HEK293 (cell line): ENCODE measurements around the gene FYCO1.

Experiments used
- CTCF ChIA-PET: fragments of 350-600 bp; formaldehyde crosslinking; extraction: SDS; loops from one replicate; lab custom pipeline; 2021; ENCODE audit warnings: antibody characterized with exemption; lab: Yijun Ruan, JAX
- POLR2A ChIA-PET: fragments of 300-600 bp; formaldehyde crosslinking; extraction: SDS; loops from one replicate; lab custom pipeline; 2020; ENCODE audit warnings: antibody characterized with exemption, inconsistent platforms; lab: Yijun Ruan, JAX
- H3K27ac ChIP-seq: fragments of 200-500 bp; sonication (Bioruptor generic); 2 replicates; pipeline ENCODE4 v1.5.1; 2014; ENCODE audit warnings: low read depth, low read length, control low read depth, inconsistent platforms; ENCODE audit errors: extremely low read depth
- H3K36me3 ChIP-seq, 2 experiments: fragments of 200-500 bp in 1 of 2; sonication (Bioruptor generic) in 1 of 2; 1 replicate in 1 of 2; 2 replicates in 1 of 2; pipeline ENCODE4 v1.5.1; 2014 to 2017; ENCODE audit warnings: inconsistent platforms in 2 of 2, low read length in 2 of 2; ENCODE audit not compliant: control insufficient read depth in 2 of 2, insufficient read depth in 1 of 2
- H3K4me1 ChIP-seq: fragments of 200-500 bp; sonication (Bioruptor generic); 2 replicates; pipeline ENCODE4 v1.5.1; 2014; ENCODE audit warnings: mild to moderate bottlenecking, low read length, inconsistent platforms; ENCODE audit not compliant: control insufficient read depth, insufficient read depth
- H3K4me3 ChIP-seq: 2 replicates; pipeline ENCODE4 v1.5.1; 2011; ENCODE audit warnings: low read depth, mild to moderate bottlenecking, control low read depth, low read length, moderate library complexity
- H3K9me3 ChIP-seq: fragments of 200-500 bp; sonication (Bioruptor generic); 2 replicates; pipeline ENCODE4 v1.5.1; 2014; ENCODE audit warnings: low read depth, low read length, inconsistent platforms; ENCODE audit not compliant: control insufficient read depth, insufficient read depth
- BCL11A ChIP-seq: fragments of 450-650 bp; formaldehyde crosslinking; IDR thresholded peaks from 2 replicates; pipeline ENCODE4 v1.5.1; 2016; ENCODE audit warnings: low read depth, missing biosample characterization, missing genetic modification characterization
- MZF1 ChIP-seq: fragments of 450-650 bp; formaldehyde crosslinking; IDR thresholded peaks from 2 replicates; pipeline ENCODE4 v1.5.1; 2017; ENCODE audit warnings: missing biosample characterization, missing genetic modification characterization, borderline replicate concordance
- OVOL3 ChIP-seq: fragments of 450-650 bp; formaldehyde crosslinking; IDR thresholded peaks from 2 replicates; pipeline ENCODE4 v1.5.1; 2016; ENCODE audit warnings: missing biosample characterization, missing genetic modification characterization
- SCRT2 ChIP-seq: fragments of 450-650 bp; formaldehyde crosslinking; IDR thresholded peaks from 2 replicates; pipeline ENCODE4 v1.5.1; 2016; ENCODE audit warnings: missing biosample characterization, missing genetic modification characterization
- TCF7L2 ChIP-seq: IDR thresholded peaks from 2 replicates; pipeline ENCODE4 v1.6.1; 2011; ENCODE audit warnings: low read depth, mild to moderate bottlenecking, inconsistent platforms, low read length, moderate library complexity, borderline replicate concordance
- ZBTB7A ChIP-seq: fragments of 450-650 bp; formaldehyde crosslinking; IDR thresholded peaks from 2 replicates; pipeline ENCODE4 v1.5.1; 2016; ENCODE audit warnings: low read depth, missing biosample characterization, missing genetic modification characterization
- ZFP69B ChIP-seq: fragments of 450-650 bp; formaldehyde crosslinking; IDR thresholded peaks from 2 replicates; pipeline ENCODE4 v1.5.1; 2016; ENCODE audit warnings: missing biosample characterization, missing genetic modification characterization
- ZNF112 ChIP-seq: fragments of 450-650 bp; formaldehyde crosslinking; IDR thresholded peaks from 2 replicates; pipeline ENCODE4 v1.5.0; 2017; ENCODE audit warnings: missing biosample characterization, missing genetic modification characterization
- ZNF114 ChIP-seq: fragments of 450-650 bp; formaldehyde crosslinking; IDR thresholded peaks from 2 replicates; pipeline ENCODE4 v1.5.0; 2017; ENCODE audit warnings: missing biosample characterization, missing genetic modification characterization
- ZNF155 ChIP-seq: fragments of 450-650 bp; formaldehyde crosslinking; IDR thresholded peaks from 2 replicates; pipeline ENCODE4 v1.5.1; 2016; ENCODE audit warnings: missing biosample characterization, missing genetic modification characterization
- ZNF174 ChIP-seq: fragments of 450-650 bp; formaldehyde crosslinking; IDR thresholded peaks from 2 replicates; pipeline ENCODE4 v1.5.0; 2017; ENCODE audit warnings: missing biosample characterization, mild to moderate bottlenecking, missing genetic modification characterization
- ZNF341 ChIP-seq: fragments of 450-650 bp; formaldehyde crosslinking; IDR thresholded peaks from 2 replicates; pipeline ENCODE4; 2016; ENCODE audit warnings: low read depth, missing biosample characterization, missing genetic modification characterization
- ZNF521 ChIP-seq: fragments of 450-650 bp; formaldehyde crosslinking; IDR thresholded peaks from 2 replicates; pipeline ENCODE4 v1.5.1; 2017; ENCODE audit warnings: missing biosample characterization, mild to moderate bottlenecking, missing genetic modification characterization
- ZNF571 ChIP-seq: fragments of 450-650 bp; formaldehyde crosslinking; IDR thresholded peaks from 2 replicates; pipeline ENCODE4 v1.5.0; 2017; ENCODE audit warnings: missing biosample characterization, missing genetic modification characterization
- ZNF610 ChIP-seq: fragments of 450-650 bp; formaldehyde crosslinking; IDR thresholded peaks from 2 replicates; pipeline ENCODE4 v1.5.1; 2016; ENCODE audit warnings: missing biosample characterization, missing genetic modification characterization, borderline replicate concordance
- ZNF654 ChIP-seq: fragments of 450-650 bp; formaldehyde crosslinking; IDR thresholded peaks from 2 replicates; pipeline ENCODE4 v1.5.1; 2016; ENCODE audit warnings: low read depth, missing biosample characterization, missing genetic modification characterization
- ZNF768 ChIP-seq: fragments of 450-650 bp; formaldehyde crosslinking; IDR thresholded peaks from 2 replicates; pipeline ENCODE4 v1.5.1; 2018; ENCODE audit warnings: missing biosample characterization, mild to moderate bottlenecking, missing genetic modification characterization
- TF ChIP-seq, protein P1 (sequence below): fragments of 450-650 bp; formaldehyde crosslinking; IDR thresholded peaks from 2 replicates; pipeline ENCODE4 v1.5.1; 2016; ENCODE audit warnings: missing biosample characterization, missing genetic modification characterization
- TF ChIP-seq, protein P2 (sequence below): fragments of 450-650 bp; formaldehyde crosslinking; conservative IDR thresholded peaks from 2 replicates; pipeline ENCODE4 v1.5.1; 2016; ENCODE audit warnings: low read depth, missing biosample characterization, missing genetic modification characterization
- TF ChIP-seq, protein P3 (sequence below): fragments of 450-650 bp; IDR thresholded peaks from 2 replicates; pipeline ENCODE4 v1.5.1; 2018; ENCODE audit warnings: missing biosample characterization, missing genetic modification characterization
- TF ChIP-seq, protein P4 (sequence below): fragments of 450-650 bp; formaldehyde crosslinking; IDR thresholded peaks from 2 replicates; pipeline ENCODE4 v1.5.1; 2016; ENCODE audit warnings: missing biosample characterization, missing genetic modification characterization, borderline replicate concordance
- TF ChIP-seq, protein P5 (sequence below): fragments of 450-650 bp; formaldehyde crosslinking; IDR thresholded peaks from 2 replicates; pipeline ENCODE4 v1.5.1; 2016; ENCODE audit warnings: missing biosample characterization, missing genetic modification characterization

Gene FYCO1

DNA sequence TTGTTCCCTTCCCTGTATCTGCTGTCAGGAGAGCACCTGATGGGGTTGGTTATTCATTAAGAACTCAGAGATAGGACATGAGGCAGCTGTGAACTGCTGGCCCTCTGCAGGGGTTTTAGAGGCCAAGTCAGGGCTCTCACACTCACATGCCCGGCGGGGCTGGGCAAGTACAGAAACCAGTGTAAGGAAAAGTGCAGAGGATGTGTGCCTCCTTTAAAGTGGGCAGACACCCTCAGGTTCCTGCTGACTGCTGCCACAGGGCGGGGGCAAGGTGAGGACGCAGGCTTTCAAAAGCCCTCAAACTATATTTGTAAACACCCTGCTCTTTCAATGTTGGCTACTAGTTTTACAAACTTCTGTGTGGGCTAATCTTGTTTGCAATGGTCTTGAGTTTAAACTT, 30.0 kb downstream of the FYCO1 start:
- Histone ChIP-seq H3K9me3 (no peaks in the 10 kb centered on the region), H3K36me3 (peaks cover 9 to 100% of the 10 kb centered on the region in 2 experiments; a peak in 2 of 3 replicates), H3K4me1 (no peaks in the 10 kb centered on the region)
- CTCF ChIA-PET = interaction anchor here (0.6 kb wide), 2 partner anchors 151 to 277 kb away, joined by 3 read pairs; partner anchors contain the start of gene CCR3
- TF ChIP-seq ZNF174 (tag by site-specific recombination) (no peak), ZNF571 (tag by site-specific recombination) (no peak), ZNF768 (no peak), MZF1 (tag by site-specific recombination) (no peak), ZNF112 (no peak), BCL11A (tag by site-specific recombination) (no peak), ZNF654 (no peak), SCRT2 (tag by site-specific recombination) (no peak), OVOL3 (tag by site-specific recombination) (no peak), ZNF114 (no peak), ZNF341 (tag by site-specific recombination) (no peak), ZFP69B (tag by site-specific recombination) (no peak)
- TF ChIP-seq, protein P1, sequence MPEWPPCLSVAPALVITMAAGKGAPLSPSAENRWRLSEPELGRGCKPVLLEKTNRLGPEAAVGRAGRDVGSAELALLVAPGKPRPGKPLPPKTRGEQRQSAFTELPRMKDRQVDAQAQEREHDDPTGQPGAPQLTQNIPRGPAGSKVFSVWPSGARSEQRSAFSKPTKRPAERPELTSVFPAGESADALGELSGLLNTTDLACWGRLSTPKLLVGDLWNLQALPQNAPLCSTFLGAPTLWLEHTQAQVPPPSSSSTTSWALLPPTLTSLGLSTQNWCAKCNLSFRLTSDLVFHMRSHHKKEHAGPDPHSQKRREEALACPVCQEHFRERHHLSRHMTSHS (tag by site-specific recombination) = no peak
- TF ChIP-seq, protein P2, sequence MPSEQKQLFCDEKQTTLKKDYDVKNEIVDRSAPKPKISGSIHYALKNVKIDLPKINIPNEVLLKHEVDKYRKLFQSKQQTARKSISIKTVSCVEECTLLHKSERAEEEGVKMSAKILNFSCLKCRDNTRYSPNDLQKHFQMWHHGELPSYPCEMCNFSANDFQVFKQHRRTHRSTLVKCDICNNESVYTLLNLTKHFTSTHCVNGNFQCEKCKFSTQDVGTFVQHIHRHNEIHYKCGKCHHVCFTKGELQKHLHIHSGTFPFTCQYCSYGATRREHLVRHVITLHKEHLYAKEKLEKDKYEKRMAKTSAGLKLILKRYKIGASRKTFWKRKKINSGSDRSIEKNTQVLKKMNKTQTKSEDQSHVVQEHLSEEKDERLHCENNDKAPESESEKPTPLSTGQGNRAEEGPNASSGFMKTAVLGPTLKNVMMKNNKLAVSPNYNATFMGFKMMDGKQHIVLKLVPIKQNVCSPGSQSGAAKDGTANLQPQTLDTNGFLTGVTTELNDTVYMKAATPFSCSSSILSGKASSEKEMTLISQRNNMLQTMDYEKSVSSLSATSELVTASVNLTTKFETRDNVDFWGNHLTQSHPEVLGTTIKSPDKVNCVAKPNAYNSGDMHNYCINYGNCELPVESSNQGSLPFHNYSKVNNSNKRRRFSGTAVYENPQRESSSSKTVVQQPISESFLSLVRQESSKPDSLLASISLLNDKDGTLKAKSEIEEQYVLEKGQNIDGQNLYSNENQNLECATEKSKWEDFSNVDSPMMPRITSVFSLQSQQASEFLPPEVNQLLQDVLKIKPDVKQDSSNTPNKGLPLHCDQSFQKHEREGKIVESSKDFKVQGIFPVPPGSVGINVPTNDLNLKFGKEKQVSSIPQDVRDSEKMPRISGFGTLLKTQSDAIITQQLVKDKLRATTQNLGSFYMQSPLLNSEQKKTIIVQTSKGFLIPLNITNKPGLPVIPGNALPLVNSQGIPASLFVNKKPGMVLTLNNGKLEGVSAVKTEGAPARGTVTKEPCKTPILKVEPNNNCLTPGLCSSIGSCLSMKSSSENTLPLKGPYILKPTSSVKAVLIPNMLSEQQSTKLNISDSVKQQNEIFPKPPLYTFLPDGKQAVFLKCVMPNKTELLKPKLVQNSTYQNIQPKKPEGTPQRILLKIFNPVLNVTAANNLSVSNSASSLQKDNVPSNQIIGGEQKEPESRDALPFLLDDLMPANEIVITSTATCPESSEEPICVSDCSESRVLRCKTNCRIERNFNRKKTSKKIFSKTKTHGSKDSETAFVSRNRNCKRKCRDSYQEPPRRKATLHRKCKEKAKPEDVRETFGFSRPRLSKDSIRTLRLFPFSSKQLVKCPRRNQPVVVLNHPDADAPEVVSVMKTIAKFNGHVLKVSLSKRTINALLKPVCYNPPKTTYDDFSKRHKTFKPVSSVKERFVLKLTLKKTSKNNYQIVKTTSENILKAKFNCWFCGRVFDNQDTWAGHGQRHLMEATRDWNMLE (tag by site-specific recombination) = no peak
- TF ChIP-seq, all 188 proteins: peak for 0
- no peak overlapping the region for H3K27ac ChIP-seq
- no peak overlapping the region for H3K4me3 ChIP-seq
- POLR2A ChIA-PET = no interaction called here

DNA sequence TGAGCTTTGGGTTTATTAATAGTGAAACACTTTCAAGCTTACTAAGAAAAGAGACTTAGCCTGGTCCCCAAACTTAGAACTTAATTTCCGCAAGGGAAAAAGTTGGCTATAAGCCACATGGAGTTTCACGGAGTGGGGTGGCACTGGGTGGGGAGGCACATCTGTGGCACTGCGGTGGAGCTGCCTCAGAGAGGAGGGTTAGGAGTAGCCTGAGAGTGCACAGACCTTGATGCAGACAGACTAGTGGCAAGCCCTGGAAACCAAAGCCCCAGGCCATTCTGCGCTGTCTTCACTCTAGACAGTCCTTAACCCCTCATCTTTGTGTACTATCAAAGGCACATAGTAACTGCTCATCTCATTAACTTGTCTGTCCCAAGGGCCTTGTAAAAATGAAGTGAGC, 30.4 kb downstream of the FYCO1 start:
- CTCF ChIA-PET = interaction anchor here (0.6 kb wide), 1 partner anchor 152 kb away, joined by 3 read pairs; no protein-coding TSS in a partner anchor
- POLR2A ChIA-PET = no interaction called here
- TF ChIP-seq ZNF155 (tag by site-specific recombination) (no peak), ZBTB7A (tag by site-specific recombination) (no peak), TCF7L2 (no peak), ZNF610 (tag by site-specific recombination) (no peak), ZNF521 (tag by site-specific recombination) (no peak)
- TF ChIP-seq, protein P3, sequence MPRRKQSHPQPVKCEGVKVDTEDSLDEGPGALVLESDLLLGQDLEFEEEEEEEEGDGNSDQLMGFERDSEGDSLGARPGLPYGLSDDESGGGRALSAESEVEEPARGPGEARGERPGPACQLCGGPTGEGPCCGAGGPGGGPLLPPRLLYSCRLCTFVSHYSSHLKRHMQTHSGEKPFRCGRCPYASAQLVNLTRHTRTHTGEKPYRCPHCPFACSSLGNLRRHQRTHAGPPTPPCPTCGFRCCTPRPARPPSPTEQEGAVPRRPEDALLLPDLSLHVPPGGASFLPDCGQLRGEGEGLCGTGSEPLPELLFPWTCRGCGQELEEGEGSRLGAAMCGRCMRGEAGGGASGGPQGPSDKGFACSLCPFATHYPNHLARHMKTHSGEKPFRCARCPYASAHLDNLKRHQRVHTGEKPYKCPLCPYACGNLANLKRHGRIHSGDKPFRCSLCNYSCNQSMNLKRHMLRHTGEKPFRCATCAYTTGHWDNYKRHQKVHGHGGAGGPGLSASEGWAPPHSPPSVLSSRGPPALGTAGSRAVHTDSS (tag by site-specific recombination) = no peak
- TF ChIP-seq, protein P4, sequence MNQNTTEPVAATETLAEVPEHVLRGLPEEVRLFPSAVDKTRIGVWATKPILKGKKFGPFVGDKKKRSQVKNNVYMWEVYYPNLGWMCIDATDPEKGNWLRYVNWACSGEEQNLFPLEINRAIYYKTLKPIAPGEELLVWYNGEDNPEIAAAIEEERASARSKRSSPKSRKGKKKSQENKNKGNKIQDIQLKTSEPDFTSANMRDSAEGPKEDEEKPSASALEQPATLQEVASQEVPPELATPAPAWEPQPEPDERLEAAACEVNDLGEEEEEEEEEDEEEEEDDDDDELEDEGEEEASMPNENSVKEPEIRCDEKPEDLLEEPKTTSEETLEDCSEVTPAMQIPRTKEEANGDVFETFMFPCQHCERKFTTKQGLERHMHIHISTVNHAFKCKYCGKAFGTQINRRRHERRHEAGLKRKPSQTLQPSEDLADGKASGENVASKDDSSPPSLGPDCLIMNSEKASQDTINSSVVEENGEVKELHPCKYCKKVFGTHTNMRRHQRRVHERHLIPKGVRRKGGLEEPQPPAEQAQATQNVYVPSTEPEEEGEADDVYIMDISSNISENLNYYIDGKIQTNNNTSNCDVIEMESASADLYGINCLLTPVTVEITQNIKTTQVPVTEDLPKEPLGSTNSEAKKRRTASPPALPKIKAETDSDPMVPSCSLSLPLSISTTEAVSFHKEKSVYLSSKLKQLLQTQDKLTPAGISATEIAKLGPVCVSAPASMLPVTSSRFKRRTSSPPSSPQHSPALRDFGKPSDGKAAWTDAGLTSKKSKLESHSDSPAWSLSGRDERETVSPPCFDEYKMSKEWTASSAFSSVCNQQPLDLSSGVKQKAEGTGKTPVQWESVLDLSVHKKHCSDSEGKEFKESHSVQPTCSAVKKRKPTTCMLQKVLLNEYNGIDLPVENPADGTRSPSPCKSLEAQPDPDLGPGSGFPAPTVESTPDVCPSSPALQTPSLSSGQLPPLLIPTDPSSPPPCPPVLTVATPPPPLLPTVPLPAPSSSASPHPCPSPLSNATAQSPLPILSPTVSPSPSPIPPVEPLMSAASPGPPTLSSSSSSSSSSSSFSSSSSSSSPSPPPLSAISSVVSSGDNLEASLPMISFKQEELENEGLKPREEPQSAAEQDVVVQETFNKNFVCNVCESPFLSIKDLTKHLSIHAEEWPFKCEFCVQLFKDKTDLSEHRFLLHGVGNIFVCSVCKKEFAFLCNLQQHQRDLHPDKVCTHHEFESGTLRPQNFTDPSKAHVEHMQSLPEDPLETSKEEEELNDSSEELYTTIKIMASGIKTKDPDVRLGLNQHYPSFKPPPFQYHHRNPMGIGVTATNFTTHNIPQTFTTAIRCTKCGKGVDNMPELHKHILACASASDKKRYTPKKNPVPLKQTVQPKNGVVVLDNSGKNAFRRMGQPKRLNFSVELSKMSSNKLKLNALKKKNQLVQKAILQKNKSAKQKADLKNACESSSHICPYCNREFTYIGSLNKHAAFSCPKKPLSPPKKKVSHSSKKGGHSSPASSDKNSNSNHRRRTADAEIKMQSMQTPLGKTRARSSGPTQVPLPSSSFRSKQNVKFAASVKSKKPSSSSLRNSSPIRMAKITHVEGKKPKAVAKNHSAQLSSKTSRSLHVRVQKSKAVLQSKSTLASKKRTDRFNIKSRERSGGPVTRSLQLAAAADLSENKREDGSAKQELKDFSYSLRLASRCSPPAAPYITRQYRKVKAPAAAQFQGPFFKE (tag by site-specific recombination) = no peak
- TF ChIP-seq, protein P5, sequence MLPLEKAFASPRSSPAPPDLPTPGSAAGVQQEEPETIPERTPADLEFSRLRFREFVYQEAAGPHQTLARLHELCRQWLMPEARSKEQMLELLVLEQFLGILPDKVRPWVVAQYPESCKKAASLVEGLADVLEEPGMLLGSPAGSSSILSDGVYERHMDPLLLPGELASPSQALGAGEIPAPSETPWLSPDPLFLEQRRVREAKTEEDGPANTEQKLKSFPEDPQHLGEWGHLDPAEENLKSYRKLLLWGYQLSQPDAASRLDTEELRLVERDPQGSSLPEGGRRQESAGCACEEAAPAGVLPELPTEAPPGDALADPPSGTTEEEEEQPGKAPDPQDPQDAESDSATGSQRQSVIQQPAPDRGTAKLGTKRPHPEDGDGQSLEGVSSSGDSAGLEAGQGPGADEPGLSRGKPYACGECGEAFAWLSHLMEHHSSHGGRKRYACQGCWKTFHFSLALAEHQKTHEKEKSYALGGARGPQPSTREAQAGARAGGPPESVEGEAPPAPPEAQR (tag by site-specific recombination) = no peak

More for the DNA sequence above, 30.4 kb downstream of the FYCO1 start:
- Histone ChIP-seq H3K36me3 (peaks cover 9 to 100% of the 10 kb centered on the region in 2 experiments; a peak in 2 of 3 replicates), H3K4me1 (no peaks in the 10 kb centered on the region), H3K9me3 (no peaks in the 10 kb centered on the region), H3K27ac (no peak overlapping the region), H3K4me3 (no peak overlapping the region)
